ENCODE measurements around the gene CABYR.

Gene CABYR

DNA sequence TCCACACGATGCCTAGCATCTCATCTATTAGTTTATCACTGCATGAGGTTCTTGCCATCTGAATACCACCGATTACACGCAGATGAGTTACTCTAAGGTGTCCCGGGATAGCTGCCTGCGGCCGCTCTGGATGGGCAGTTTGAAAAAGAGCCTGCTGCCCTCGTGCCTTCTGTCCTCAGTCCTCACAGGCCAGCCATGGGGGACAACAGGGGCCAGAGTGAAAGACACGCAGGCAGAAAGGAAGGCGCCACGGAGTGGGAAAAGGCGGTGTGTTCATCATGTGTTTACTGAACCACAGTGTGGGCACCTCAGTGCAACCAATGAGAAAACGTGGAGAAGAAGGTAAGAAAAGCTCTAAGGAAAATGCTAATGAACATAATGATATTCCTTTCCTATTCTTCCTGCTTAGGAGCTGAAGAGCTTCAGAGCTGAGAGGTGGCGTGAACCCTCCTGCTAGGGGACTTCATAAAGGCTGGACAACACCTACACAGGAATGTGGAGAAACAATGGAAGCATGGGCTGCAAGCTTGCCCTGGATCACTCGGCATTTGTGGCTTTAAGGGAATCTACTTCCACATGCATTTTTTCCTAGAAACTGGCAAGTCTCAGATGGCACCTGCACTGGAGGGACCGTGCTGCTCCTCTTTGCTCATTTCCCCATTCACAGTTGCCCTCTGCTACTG, 50.9 kb downstream of the CABYR start:
- DNase-seq (ENCODE audit: low read depth in 2 of 2), result no peak

DNA sequence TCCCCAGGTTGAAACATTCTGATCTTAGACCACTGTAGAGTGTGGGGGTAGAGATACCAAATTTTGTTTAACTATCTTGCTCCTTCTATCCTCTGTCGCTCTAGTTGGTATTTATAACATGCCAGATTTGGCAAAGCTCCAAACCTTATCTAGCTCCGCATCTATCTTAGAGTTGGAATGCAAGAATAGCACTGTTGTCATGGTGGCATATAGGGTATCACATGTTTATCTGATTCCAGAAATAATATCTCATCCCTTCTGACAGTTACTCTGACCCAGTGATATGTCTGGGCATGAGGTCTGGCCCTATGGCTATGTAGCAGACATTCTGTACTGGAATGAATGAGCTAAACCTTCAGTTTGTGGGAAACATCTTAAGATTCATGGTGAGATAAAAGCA, 51.7 kb downstream of the CABYR start:
- no peak for DNase-seq (ENCODE audit: low read depth in 2 of 2)

DNA sequence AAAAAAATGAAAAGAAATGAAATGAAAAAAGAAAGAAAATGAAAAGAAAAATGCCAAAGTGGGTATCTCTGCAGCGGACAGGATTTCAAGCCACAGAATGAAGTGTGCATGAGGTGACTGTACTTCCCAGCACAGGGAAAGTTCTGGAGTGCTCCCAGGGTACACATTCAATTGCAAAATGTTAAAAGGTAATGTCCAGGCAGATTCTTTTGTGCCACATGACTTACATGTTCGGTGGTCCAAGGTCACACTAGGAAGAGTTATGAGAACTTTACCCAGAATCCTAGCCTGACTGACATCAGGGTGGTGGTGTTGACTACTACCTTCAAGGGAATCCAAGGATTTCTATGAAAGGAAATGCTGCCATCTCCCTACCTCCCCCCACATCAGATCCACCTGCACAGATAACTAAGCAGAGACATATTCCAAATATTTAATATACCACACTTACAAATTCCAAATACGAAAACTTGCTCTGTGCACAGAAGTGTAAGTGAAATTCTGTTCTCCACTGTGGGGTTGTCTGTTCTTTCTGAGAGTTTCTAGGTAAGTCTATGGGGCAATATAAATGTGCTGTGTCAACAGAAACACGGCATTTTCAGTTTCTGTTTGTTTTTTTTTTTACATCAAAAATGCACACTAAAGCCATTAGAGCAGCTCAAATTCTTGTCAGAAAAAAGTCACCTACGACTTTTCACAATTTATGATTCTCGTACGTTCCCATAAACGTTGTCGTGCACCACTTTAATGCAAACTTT, 56.6 kb downstream of the CABYR start:
- DNase-seq (ENCODE audit: low read depth in 2 of 2), result no peak

DNA sequence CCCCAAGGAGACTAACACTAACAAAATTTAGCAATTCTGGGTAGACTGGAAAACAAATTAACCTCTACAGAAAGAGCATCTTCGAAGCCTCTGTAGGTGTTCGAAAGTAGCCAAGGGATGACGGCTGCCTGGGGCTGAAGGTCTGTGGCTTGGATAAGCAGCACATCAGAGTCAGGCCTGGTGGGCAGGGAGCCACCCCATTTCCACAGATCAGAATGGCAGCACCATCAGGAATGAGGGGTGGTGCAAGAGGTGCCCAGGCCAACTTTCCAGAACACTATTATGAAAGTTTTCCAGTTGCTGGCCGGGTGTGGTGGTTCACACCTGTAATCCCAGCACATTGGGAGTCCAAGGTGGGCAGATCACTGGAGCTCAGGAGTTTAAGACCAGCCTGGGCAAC, 57.9 kb downstream of the CABYR start:
- DNase-seq (ENCODE audit: low read depth in 2 of 2), result no peak

DNA sequence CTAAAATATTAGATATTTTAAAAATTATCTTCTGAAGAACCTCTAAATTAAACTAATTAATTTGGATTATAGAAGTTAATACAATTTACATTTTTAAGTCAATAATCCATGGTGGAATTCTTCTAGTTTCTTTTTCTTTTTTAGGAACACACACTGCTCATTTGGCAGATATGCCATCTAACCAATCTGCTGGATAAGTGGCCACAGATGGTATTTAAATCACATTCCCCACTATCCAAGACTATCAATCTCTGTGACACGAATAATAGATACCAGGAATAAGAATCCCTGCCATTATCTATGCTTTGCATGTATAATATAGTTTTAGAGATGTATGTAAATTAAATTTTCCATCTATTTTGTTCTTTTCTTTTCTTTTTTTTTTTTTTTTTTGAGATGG, 58.5 kb downstream of the CABYR start:
- no peak for DNase-seq (ENCODE audit: low read depth in 2 of 2)

DNA sequence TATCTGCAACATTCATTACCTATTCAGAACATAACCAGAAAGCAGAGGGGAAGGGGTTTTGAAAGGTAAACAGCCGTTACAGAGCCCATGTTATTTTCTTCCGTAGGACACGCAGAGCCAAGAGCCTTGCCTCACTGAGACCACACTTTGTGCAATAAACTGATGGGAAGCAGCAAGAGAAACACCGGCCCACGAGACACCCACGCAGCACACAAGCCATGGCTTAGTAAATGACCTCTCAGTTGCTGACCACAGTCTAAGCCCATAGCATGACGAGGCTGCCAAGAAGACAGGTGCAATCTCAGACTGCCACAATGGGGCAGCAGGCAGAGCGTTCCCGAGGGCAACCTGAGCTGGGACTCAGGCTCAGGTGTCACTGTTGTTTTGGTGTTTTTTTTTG, 59.6 kb downstream of the CABYR start:
- DNase-seq (ENCODE audit: low read depth in 2 of 2), result no peak

DNA sequence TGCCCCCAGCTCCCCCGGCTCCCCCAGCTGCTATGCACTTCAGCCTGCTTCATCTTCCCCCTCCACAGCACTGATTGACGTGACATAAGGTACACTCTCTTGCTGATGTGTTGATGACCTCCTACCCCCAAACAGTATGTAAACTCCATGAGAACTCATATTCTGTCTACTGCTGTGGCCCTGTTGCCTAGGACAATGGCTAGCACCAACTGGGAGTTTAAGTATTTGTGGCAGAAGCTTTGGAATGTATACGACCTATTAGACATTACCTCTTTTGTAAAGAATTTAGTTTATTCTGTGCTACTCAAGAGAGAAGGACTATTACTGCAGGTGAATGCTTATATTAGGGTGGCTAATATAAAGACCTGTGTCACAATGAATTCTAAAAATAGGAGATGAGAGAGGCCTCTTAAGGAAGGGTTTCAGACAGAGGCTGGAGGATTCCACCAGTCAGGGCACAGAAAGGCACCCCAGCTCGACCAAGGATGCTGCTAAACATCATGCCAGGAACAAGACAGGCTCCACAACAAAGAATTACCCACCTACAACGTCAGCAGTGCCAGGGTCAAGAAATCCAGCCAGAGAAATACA, 60.6 kb downstream of the CABYR start:
- DNase-seq (ENCODE audit: low read depth in 2 of 2), result no peak

DNA sequence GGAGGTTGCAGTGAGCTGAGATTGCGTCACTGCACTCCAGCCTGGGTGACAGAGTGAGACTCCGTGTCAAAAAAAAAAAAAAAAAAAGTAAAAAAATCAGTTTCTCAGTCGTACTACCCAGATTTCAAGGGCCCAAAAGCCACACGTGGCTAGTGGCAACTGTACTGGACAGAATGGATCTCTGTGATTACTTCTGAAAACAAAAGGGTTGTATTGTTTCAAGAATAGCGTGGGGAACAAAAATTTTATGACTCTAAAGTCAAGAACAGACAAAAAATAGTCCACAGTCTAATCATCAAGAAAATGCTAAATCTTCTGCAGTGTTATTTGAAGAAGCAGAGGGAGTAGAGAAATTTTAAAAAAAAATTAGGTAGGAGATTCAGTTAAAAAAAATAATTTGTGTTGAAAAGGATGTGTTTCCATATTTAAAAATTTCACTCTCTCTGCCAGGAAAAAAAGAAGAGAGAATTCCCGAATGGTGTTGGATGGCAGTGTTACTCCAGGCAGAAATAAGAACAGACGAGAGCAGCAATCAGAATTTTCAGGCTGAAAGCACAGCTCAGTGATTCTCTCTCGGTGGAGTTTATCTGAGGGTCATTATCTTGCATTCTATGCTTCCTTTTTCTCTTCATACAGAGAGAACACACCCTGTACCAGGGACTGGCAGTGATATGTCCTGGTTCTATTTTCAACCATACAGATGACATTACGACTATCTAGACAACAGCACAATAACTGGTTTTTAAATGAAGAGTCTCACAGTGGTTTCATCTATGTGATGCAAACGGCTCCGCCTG, 61.8 kb downstream of the CABYR start:
- no peak for DNase-seq (ENCODE audit: low read depth in 2 of 2)

DNA sequence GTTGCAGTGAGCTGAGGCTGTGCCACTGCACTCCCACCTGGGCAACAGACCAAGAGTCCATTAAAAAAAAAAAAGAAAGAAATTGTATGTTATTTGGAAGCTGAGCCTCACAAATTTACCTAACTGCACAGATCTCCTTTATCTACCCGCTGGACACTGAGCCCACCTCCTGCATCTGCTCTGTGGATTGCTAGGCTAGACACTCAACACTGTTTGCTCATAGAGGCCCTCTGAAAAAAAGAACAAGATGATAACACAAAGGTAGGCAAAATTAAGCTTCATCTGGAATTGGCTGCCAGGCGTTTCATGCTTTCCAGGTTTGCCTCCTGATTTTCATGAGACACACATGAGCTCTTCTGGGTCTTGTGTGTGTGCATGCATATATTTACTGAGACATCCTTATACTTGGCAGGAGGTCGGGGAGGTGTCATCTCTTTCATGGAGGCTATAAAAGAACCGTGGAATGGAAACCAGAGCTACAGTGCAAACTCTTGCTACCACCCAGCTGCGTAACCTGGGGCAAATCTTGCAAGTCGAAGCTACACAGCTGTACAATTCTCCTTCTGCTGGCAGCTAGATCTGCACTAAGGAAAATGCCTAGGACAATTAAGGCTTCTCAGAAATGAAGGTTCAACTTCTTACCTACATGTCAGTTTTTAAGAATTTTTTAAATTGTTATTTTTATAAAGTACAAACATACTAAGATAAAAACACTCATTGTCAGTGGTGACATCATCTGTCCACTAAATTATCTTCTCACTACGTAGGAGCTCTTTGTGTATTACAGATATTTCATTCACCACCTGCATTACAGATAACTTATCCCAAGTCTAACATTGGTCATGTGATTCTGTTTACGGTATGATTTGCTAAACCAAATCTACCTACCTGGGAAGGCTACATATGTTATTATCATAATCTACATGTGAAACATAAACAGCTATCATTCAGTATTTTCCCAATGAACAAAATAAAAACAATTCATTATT, 63.1 kb downstream of the CABYR start:
- no peak for DNase-seq (ENCODE audit: low read depth in 2 of 2)

DNA sequence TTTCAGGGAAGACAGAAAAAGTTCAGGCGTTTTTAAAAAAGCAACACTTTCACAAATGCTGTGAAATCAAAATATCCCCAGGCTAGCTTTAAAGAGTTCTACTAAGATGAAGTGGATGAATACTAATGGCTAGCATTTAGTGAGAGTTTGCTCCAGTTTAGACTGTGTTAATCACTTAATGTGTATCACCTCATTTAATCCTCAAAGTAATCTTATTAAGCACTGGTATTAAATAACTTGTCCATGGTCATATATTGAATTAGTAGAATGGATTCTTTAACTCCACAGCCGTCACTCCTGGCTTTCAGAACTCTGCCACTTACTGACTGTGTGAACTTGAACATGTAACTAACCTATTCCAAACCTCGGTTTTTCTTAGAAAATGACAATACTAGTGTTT, 66.0 kb downstream of the CABYR start:
- no peak for DNase-seq (ENCODE audit: low read depth in 2 of 2)

DNA sequence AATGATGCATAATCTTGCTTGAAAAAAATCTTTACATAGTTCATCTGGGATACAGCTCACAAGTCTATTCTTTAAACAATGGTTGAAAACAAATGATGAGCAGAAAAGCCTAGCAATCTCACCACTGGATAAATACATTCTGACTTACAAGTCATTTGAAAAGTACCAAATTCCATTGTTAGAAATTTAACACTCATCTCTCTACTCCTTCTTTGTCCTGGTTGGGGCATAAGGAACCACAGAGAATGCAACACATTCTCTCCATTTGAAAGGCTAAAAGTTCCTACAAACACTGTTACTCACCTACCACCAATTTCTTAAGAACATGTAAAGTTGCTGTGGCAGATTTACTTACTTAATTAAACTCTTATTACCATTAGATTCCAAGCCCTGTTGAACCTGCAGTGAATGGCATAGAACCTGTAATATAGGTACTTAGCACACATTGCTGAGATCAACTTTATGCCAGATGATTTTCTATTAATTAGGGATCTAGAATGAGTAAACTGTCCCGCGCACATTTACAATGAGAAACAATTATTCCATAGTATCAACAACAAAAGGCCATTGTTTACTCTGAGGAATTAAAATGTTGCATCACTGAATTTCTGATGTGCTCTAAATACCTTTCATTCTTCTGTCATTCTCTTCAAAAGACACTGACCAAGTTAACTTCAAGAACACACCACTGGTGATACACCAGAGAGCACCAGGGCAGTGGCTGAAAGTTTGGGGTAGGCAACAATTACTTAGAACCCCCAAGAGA, 69.6 kb downstream of the CABYR start:
- no peak for DNase-seq (ENCODE audit: low read depth in 2 of 2)

DNA sequence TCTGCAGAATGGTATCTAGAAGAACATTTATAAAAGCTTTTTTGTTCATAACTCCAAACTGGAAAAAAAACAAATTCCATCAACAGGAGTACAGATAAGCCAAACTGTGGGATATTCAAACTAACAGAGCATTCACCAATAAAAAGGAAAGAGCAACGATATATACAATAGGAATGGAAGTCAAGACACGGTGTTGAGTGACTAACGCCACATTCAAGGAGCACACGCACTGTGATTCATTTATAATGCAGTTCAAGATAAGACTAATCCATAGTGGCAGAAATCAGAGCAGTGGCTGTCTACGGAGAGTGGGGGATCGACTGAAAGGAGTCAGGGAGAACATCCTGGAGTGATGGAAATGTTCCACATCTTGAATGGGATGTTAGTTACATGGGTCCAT, 70.7 kb downstream of the CABYR start:
- DNase-seq (ENCODE audit: low read depth in 2 of 2), result no peak
